Mononuclear cell (primary cell): ENCODE results near the gene RBM6. TPM values are rescaled to one million over a fixed set of nuclear protein-coding genes. Genes with fewer than 3 reads are reported as not detected.
"Not testable (repeated sequence)": the region's sequence is repeated elsewhere in the genome, so short reads cannot be mapped to it uniquely, and the experiment has no call there.

Experiments
- H3K27me3 ChIP-seq: 2 replicates; pipeline ENCODE4 v1.6.0; 2011; ENCODE audit warnings: low read length, control low read depth; ENCODE audit not compliant: insufficient read depth
- H3K4me1 ChIP-seq: 2 replicates; pipeline ENCODE4 v1.5.1; 2011; ENCODE audit warnings: mild to moderate bottlenecking, low read length, control low read depth; ENCODE audit not compliant: insufficient read depth
- H3K4me3 ChIP-seq: 2 replicates; pipeline ENCODE4 v1.5.1; 2011; ENCODE audit warnings: mild to moderate bottlenecking, low read length, moderate library complexity
- H3K9me3 ChIP-seq: 2 replicates; pipeline ENCODE4 v1.5.1; 2011; ENCODE audit warnings: low read depth, mild to moderate bottlenecking, control low read depth, low read length
- total RNA-seq: library from RNA; depleted of rRNA; stranded (reverse); fragments of >200 nt; gene quantifications from one replicate; pipeline ENCODE4 v1.2.3, GENCODE V29; 2012

Gene RBM6
- 59.0 TPM for total RNA-seq

GRCh38 chr3:49939858-49940666, at the start of gene RBM6:
RBM6 (plus strand) TSS chr3:49940150; CDS start chr3:49962642, 22,492 bp downstream.
- H3K4me3 ChIP-seq: peak within 1 kb of the TSS; percentile 64
- no peaks in the 10 kb centered on the region for H3K27me3 ChIP-seq
- no peaks in the 10 kb centered on the region for H3K9me3 ChIP-seq
- peaks cover 35% of the 10 kb centered on the region for H3K4me1 ChIP-seq

- Histone ChIP-seq H3K4me3 (no peak overlapping the region), H3K27me3 (no peaks in the 10 kb centered on the region), H3K9me3 (no peaks in the 10 kb centered on the region), H3K4me1 (no peaks in the 10 kb centered on the region)
These were observed 44.2 kb upstream of the RBM6 start for GRCh38 chr3:49895791-49896190.

- Histone ChIP-seq H3K4me1 (no peaks in the 10 kb centered on the region), H3K4me3 (no peak overlapping the region), H3K27me3 (no peaks in the 10 kb centered on the region), H3K9me3 (no peaks in the 10 kb centered on the region)
These were observed 43.6 kb upstream of the RBM6 start for GRCh38 chr3:49896345-49896744.

- no peaks in the 10 kb centered on the region for H3K9me3 ChIP-seq
- H3K4me1 ChIP-seq: peaks cover 7% of the 10 kb centered on the region
- H3K4me3 ChIP-seq: no peak overlapping the region
- H3K27me3 ChIP-seq: no peaks in the 10 kb centered on the region
These were observed 41.0 kb upstream of the RBM6 start for GRCh38 chr3:49898991-49899390.

DNA sequence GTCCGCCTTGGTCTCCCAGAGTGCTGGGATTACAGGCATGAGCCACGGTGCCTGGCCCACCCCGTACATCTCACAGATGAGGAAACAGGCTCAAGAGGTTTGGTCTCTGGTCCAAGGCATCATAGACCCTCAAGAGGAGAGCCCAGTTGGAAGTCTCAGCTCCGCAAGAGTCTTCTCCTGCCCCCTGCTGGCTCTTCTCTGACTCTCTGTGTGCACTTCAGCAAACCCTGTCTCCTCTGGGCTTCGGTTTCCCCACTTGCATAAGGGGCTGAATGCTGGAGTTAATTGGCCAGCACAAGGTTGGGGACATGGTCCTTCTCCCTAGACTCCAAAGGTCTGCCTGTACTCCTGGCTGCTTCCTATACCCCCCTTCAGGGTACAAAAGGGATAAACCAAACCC, 40.1 kb upstream of the RBM6 start:
- Histone ChIP-seq H3K27me3 (no peaks in the 10 kb centered on the region), H3K4me3 (no peak overlapping the region), H3K9me3 (no peaks in the 10 kb centered on the region), H3K4me1 (peaks cover 15% of the 10 kb centered on the region)

DNA sequence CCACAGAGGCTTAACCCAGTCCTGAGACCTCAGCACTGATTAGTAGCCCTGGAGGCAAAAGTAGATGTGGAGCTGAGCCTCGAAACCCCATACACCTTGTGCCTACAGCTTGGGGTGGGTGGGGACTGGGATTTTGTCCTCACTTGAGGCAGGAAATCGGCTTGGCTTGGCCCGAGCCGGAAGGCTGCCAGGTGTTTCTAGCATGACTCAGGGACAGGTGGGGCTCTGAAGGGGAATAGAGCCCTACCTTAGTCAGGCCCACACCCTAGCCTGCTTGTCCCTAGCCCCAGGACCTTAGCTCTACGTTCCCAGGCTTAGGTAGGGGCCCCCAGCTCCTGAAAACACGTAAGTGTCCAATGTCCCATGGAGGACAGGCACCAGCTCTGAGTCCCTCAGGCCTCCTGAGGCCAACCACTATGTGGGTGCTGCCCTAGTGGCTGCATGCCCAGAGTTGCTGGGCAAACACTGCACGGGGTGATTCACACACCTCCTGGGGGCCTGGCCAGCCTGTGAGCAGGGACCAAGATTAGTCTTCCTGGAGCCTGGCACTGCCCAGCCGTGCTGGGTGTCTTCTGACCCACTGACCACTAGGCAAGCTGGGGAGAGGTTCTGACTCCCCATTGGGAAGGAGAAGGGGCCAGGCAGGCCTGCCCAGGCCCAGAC, 39.3 kb upstream of the RBM6 start:
- H3K4me3 ChIP-seq: no peak overlapping the region

GRCh38 chr3:49901366-49902339, 38.3 kb upstream of the RBM6 start:
- H3K4me1 ChIP-seq: peaks cover 29% of the 10 kb centered on the region
- H3K9me3 ChIP-seq: no peaks in the 10 kb centered on the region
- H3K4me3 ChIP-seq: no peak overlapping the region
- no peaks in the 10 kb centered on the region for H3K27me3 ChIP-seq

More for the DNA sequence above, 39.3 kb upstream of the RBM6 start:
- H3K27me3 ChIP-seq: no peaks in the 10 kb centered on the region
- H3K4me1 ChIP-seq: peaks cover 18% of the 10 kb centered on the region
- no peaks in the 10 kb centered on the region for H3K9me3 ChIP-seq

DNA sequence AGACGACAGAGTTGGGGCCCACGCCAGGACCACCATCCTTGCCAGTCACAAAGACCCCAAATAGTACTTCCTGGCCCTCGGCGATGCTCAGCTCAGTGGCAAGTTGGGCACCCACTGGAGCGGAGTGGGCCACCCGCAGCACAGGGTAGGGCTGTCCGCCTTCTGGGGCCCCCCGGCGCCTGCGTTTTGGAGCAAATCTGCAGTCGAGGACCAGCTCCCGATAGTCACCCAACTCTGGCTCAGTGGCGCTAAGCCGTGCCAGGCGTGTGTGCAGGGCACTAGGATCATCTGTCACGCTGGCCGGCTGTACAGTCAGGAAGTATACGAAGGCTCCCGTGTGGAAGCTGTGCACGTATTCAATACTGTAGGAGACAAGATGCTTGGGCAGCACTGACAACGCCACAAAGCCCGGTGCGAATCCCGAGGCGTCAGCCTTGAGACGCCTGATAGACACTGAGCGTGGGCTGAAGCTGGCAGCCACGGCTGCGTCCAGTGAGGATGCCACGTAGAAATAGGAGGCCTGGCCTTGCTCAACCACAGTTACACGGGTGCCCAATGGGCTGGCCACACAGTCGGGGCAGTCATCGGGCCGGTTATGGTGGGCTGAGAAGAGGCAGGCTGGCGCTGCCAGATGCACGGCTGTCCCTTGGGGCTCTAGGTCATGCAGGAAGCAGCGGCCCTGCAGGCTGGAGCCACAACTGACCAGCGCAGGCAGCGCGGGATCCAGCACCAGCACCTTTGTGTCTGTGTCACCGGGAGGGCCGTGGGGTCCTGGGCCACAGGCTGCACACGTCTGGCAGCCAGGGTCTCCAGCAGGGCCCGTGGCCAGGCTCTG, 37.2 kb upstream of the RBM6 start:
- no peak overlapping the region for H3K4me3 ChIP-seq
- peaks cover 30% of the 10 kb centered on the region for H3K4me1 ChIP-seq
- H3K27me3 ChIP-seq: no peaks in the 10 kb centered on the region
- H3K9me3 ChIP-seq: no peaks in the 10 kb centered on the region

DNA sequence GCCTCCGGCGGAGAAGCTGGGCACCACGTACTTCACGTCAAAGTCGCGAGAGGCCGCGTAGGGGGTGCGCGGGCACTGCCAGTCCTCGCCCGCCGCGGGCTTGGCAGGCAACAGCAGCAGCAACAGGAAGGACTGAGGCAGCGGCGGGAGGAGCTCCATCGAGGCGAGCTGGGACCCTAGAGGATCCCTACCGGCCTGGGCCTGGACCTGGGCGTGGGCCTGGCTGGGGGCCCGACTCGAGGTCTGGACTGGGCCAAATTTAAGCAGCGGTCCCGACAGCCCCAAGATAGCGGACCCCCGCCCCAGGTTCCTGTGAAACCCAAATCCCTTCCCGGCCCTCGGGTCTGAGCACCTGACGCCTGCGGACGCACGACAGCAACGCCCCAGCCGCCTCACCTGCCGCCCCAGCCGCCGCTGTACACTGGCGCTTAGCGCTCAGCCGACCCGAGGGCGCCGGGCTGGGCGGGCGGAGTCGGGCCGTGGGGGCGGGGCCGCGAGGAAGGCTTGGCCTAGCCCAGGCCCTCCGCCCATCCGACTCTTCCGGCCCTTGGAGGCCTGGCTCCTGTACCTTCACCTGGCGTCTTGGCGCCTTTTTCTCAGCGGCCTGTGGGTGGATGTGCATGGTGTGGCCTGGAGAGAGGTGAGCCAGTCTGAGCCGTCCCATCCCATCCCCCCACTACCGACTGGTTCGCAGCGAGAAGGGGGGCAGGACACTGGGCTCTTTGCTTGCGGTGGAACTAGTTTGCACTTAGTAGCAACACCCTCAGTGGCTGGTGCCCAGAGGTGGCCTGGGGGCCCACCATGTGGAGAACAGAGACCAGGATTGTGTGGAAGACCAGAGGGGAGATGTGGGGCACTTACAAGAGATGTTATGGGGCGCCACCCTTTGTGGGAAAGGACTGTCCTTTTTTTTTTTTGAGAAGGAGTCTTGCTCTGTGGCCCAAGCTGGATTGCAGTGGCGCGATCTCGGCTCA, 36.2 kb upstream of the RBM6 start, which contains the start of gene MST1R:
TSS of gene MST1R (minus strand) at position 423 of the 974 bp plus-strand sequence. CDS start at position 159, 264 bp downstream.
- no peaks in the 10 kb centered on the region for H3K27me3 ChIP-seq
- H3K4me1 ChIP-seq: peaks cover 30% of the 10 kb centered on the region
- H3K9me3 ChIP-seq: no peaks in the 10 kb centered on the region
- peak within 1 kb of the TSS; percentile 26 for H3K4me3 ChIP-seq

GRCh38 chr3:49904448-49904847, 35.5 kb upstream of the RBM6 start:
- H3K27me3 ChIP-seq, H3K9me3 ChIP-seq, H3K4me3 ChIP-seq: not testable (repeated sequence)
- H3K4me1 ChIP-seq: peaks cover 30% of the 10 kb centered on the region

- Histone ChIP-seq H3K4me3 (no peak overlapping the region), H3K4me1 (peaks cover 30% of the 10 kb centered on the region), H3K27me3 (no peaks in the 10 kb centered on the region), H3K9me3 (no peaks in the 10 kb centered on the region)
These were observed 33.7 kb upstream of the RBM6 start for GRCh38 chr3:49906073-49906743.

DNA sequence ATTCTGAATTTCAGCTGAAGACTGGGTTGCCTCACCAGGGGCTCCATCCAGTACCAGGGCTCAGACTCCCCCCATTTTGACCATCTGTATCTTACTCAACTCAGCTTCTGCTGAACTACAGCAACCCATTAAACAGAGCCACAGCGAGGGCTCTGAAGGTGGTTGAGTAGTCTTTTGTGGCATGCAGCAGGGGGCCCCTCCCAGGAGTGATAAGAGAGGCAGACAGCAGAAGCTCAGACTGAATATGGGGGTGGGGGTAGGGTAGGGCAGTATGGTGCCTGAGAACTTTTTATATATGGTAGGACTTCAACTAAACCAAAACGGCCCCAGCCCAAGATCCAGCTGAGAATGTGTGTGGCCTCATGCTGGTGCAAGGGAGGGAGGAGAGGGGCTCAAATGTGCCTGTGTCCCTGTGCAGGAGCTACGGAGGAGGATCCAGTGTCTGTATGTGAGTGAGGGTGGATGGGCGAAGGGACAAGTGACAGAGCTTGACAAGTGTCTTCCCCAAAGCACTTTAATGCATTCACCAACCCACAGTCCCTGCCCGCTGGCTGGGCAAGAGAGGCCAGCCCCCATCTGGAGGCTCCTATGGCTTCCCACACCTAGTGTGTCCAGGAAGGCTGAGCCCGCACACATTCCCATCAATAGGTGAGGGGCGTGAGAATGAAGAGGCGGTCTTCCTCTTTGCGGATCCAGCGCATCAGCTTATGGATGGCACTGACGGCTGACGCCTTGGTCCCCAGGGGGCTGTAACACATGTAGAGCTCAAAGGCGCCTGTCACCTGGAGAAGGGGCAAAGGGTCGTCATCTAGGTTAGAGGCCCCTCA, 31.4 kb upstream of the RBM6 start:
- Histone ChIP-seq H3K9me3 (no peaks in the 10 kb centered on the region), H3K27me3 (no peaks in the 10 kb centered on the region), H3K4me1 (peaks cover 25% of the 10 kb centered on the region), H3K4me3 (no peak overlapping the region)
